ENCODE measurements around the gene TBX3. TPM values are rescaled to one million over a fixed set of nuclear protein-coding genes. Genes with fewer than 3 reads are reported as not detected.

The TBX3 gene
- total RNA-seq, 2 experiments from 2014 or later: not detected

DNA sequence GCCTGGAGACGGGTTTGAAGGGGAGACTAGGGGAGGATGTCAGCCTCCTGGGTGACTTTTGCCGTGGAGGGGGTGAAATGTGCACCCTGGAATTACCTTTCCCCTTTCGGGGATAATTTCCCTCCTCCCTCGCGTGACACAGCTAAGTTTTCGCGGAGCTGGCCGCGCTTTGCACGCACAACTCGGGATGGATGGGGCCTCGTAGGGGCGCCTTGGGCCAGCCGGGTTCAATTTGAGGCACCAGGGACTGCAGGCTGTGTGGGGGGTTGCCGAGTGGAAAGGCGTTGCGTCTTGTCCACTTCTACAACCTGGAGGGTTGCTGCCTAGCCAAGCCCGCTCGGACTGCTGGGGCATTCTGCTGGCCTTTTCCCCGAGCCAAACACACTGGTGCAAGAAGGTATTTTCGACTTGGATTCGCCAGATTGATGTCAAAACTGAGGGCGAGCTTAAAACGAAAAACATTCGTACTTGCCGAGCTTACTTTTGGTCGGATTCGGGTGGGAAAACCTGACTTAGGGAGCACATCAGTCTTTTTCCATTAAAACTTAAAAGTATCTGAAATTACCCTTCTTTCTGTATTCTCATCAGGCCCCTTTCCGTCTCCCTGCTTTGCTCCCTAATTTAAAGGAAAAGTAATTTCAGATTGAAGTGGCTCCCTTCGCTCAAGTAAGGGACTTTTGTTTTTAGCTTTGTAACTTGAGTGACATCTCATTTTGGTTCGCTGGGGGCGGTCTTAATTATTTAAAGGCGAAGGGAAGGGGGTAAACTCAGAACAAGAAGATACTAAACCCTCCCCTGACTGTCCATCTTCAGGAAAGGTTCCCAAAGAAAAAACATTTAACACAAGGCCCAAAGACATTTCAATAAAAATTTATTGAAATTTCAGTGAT is 14.3 kb downstream of the TBX3 start:
- Histone ChIP-seq H3K4me1 (ENCODE audit: insufficient read depth, low read length, poor library complexity, severe bottlenecking) (no peaks in the 10 kb centered on the region), H3K79me2 (ENCODE audit: insufficient read depth, low read depth, low read length) (no peaks in the 10 kb centered on the region), H3K4me3 (ENCODE audit: low read depth, low read length, poor library complexity, severe bottlenecking) (no peak overlapping the region), H4K20me1 (ENCODE audit: insufficient read depth, low read length) (no peaks in the 10 kb centered on the region), H3K9me2 (ENCODE audit: insufficient read depth, low read length) (no peaks in the 10 kb centered on the region), H3K36me3 (ENCODE audit: insufficient read depth, low read length) (no peaks in the 10 kb centered on the region), H3K27ac (ENCODE audit: low read depth, low read length, poor library complexity, severe bottlenecking) (no peak overlapping the region), H2AFZ (ENCODE audit: low read length) (no peak overlapping the region), H3K4me2 (ENCODE audit: low read length) (no peak overlapping the region), H3K9me3 (ENCODE audit: low read length) (no peaks in the 10 kb centered on the region)
- no peak for DNase-seq (ENCODE audit: low spot score)
- POLR2A ChIA-PET: no interaction called here
- BruUV-seq (replicated peaks): no TSS peak
- intact Hi-C loops (cut with micrococcal nuclease; ENCODE audit: unreplicated experiment): no loop called here
- TF ChIP-seq, protein P1, sequence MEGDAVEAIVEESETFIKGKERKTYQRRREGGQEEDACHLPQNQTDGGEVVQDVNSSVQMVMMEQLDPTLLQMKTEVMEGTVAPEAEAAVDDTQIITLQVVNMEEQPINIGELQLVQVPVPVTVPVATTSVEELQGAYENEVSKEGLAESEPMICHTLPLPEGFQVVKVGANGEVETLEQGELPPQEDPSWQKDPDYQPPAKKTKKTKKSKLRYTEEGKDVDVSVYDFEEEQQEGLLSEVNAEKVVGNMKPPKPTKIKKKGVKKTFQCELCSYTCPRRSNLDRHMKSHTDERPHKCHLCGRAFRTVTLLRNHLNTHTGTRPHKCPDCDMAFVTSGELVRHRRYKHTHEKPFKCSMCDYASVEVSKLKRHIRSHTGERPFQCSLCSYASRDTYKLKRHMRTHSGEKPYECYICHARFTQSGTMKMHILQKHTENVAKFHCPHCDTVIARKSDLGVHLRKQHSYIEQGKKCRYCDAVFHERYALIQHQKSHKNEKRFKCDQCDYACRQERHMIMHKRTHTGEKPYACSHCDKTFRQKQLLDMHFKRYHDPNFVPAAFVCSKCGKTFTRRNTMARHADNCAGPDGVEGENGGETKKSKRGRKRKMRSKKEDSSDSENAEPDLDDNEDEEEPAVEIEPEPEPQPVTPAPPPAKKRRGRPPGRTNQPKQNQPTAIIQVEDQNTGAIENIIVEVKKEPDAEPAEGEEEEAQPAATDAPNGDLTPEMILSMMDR (conservative IDR thresholded peaks at IDR 0.05; ENCODE audit: low read length): no peak
- TF ChIP-seq EZH2phosphoT487 (IDR thresholded peaks at IDR 0.05; ENCODE audit: borderline replicate concordance, low read depth, low read length): no peak
- CTCF ChIA-PET (ENCODE audit: unreplicated experiment): no interaction called here

DNA sequence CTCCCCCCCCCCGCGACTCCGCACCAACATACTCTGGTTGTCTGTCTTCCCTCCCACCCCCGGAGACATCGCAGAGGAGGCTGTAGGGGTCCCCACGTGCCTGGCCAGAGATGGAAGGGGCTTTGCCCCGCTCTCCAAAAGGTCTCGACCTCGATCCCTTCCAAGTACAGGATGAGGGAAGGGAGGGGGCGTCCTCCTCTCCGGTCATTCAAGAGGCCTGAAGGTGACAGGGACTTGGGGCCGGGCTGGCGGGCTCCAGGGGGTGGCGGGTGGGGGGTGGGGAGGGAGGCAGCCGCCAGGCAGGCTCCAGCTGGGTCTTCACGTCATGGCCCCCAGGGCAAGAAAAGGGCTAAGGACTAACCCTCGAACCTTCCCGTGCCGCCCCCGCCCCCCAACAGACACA is 15.1 kb downstream of the TBX3 start:
- Histone ChIP-seq H3K9me2 (ENCODE audit: insufficient read depth, low read length) (no peaks in the 10 kb centered on the region), H3K27ac (ENCODE audit: low read depth, low read length, poor library complexity, severe bottlenecking) (no peak overlapping the region), H3K4me1 (ENCODE audit: insufficient read depth, low read length, poor library complexity, severe bottlenecking) (no peaks in the 10 kb centered on the region), H3K36me3 (ENCODE audit: insufficient read depth, low read length) (no peaks in the 10 kb centered on the region), H3K4me2 (ENCODE audit: low read length) (no peak overlapping the region), H3K4me3 (ENCODE audit: low read depth, low read length, poor library complexity, severe bottlenecking) (no peak overlapping the region), H3K79me2 (ENCODE audit: insufficient read depth, low read depth, low read length) (no peaks in the 10 kb centered on the region), H2AFZ (ENCODE audit: low read length) (no peak overlapping the region), H3K9me3 (ENCODE audit: low read length) (no peaks in the 10 kb centered on the region), H4K20me1 (ENCODE audit: insufficient read depth, low read length) (no peaks in the 10 kb centered on the region)
- no TSS peak for BruUV-seq (replicated peaks)
- intact Hi-C loops (cut with micrococcal nuclease; ENCODE audit: unreplicated experiment): no loop called here
- CTCF ChIA-PET (ENCODE audit: unreplicated experiment): no interaction called here
- POLR2A ChIA-PET: no interaction called here
- TF ChIP-seq, protein P1 (conservative IDR thresholded peaks at IDR 0.05; ENCODE audit: low read length): no peak
- TF ChIP-seq EZH2phosphoT487 (IDR thresholded peaks at IDR 0.05; ENCODE audit: borderline replicate concordance, low read depth, low read length): no peak
- DNase-seq (ENCODE audit: low spot score): no peak

- Histone ChIP-seq H3K79me2 (ENCODE audit: insufficient read depth, low read depth, low read length) (no peaks in the 10 kb centered on the region), H3K4me3 (ENCODE audit: low read depth, low read length, poor library complexity, severe bottlenecking) (no peak overlapping the region), H3K36me3 (ENCODE audit: insufficient read depth, low read length) (no peaks in the 10 kb centered on the region), H3K4me2 (ENCODE audit: low read length) (no peak overlapping the region), H2AFZ (ENCODE audit: low read length) (no peak overlapping the region), H3K4me1 (ENCODE audit: insufficient read depth, low read length, poor library complexity, severe bottlenecking) (no peaks in the 10 kb centered on the region), H3K9me3 (ENCODE audit: low read length) (no peaks in the 10 kb centered on the region), H3K9me2 (ENCODE audit: insufficient read depth, low read length) (no peaks in the 10 kb centered on the region), H4K20me1 (ENCODE audit: insufficient read depth, low read length) (no peaks in the 10 kb centered on the region), H3K27ac (ENCODE audit: low read depth, low read length, poor library complexity, severe bottlenecking) (no peak overlapping the region)
- intact Hi-C loops (cut with micrococcal nuclease; ENCODE audit: unreplicated experiment): no loop called here
- ChIA-PET CTCF (ENCODE audit: unreplicated experiment) (no interaction called here), POLR2A (no interaction called here)
- TF ChIP-seq, protein P1 (conservative IDR thresholded peaks at IDR 0.05; ENCODE audit: low read length): no peak
- no peak for TF ChIP-seq EZH2phosphoT487 (IDR thresholded peaks at IDR 0.05; ENCODE audit: borderline replicate concordance, low read depth, low read length)
- no peak for DNase-seq (ENCODE audit: low spot score)
- BruUV-seq (replicated peaks): no TSS peak
These were observed 15.7 kb downstream of the TBX3 start for GRCh38 chr12:114668151-114668885.

All from OCI-LY7 (cell line).